Measurements from ENCODE around the gene RNF213. TPM values are rescaled to one million over a fixed set of nuclear protein-coding genes. Genes with fewer than 3 reads are reported as not detected.

Gene RNF213
- total RNA-seq, 1 donor from 2014 or later = 110 TPM

- DNase-seq (ENCODE audit: low spot score) = no peak
Measured at GRCh38 chr17:80214012-80214877, 46.4 kb upstream of the RNF213 start.

GRCh38 chr17:80214878-80215210 lies 45.8 kb upstream of the RNF213 start:
- H3K4me1 Mint-ChIP-seq (ENCODE audit: unreplicated experiment) = peaks cover 13% of the 10 kb centered on the region
- H3K27me3 Mint-ChIP-seq (ENCODE audit: unreplicated experiment) = peaks cover 6% of the 10 kb centered on the region
- H3K9me3 Mint-ChIP-seq (ENCODE audit: unreplicated experiment) = no peaks in the 10 kb centered on the region
- no peak overlapping the region for H3K27ac Mint-ChIP-seq (ENCODE audit: unreplicated experiment)
- no peak overlapping the region for H3K4me3 Mint-ChIP-seq (ENCODE audit: unreplicated experiment)
- no peak for TF ChIP-seq CTCF (IDR thresholded peaks at IDR 0.05; ENCODE audit: unreplicated experiment)
- DNase-seq (ENCODE audit: low spot score) = no peak
- peaks cover 36% of the 10 kb centered on the region for H3K36me3 Mint-ChIP-seq (ENCODE audit: low read depth, unreplicated experiment)

More at GRCh38 chr17:80214012-80214877, 46.4 kb upstream of the RNF213 start:
- Mint-ChIP-seq H3K36me3 (ENCODE audit: low read depth, unreplicated experiment) (peaks cover 39% of the 10 kb centered on the region), H3K27ac (ENCODE audit: unreplicated experiment) (no peak overlapping the region), H3K27me3 (ENCODE audit: unreplicated experiment) (peaks cover 6% of the 10 kb centered on the region), H3K9me3 (ENCODE audit: unreplicated experiment) (no peaks in the 10 kb centered on the region), H3K4me1 (ENCODE audit: unreplicated experiment) (peaks cover 11% of the 10 kb centered on the region), H3K4me3 (ENCODE audit: unreplicated experiment) (no peak overlapping the region)
- no peak for TF ChIP-seq CTCF (IDR thresholded peaks at IDR 0.05; ENCODE audit: unreplicated experiment)

GRCh38 chr17:80216473-80217456 lies 43.9 kb upstream of the RNF213 start:
- Mint-ChIP-seq H3K9me3 (ENCODE audit: unreplicated experiment) (no peaks in the 10 kb centered on the region), H3K4me1 (ENCODE audit: unreplicated experiment) (peaks cover 15% of the 10 kb centered on the region), H3K27ac (ENCODE audit: unreplicated experiment) (no peak overlapping the region), H3K36me3 (ENCODE audit: low read depth, unreplicated experiment) (peaks cover 26% of the 10 kb centered on the region), H3K27me3 (ENCODE audit: unreplicated experiment) (peaks cover 4% of the 10 kb centered on the region), H3K4me3 (ENCODE audit: unreplicated experiment) (no peak overlapping the region)
- TF ChIP-seq CTCF (IDR thresholded peaks at IDR 0.05; ENCODE audit: unreplicated experiment) = no peak
- DNase-seq (ENCODE audit: low spot score) = no peak

- Mint-ChIP-seq H3K36me3 (ENCODE audit: low read depth, unreplicated experiment) (peaks cover 17% of the 10 kb centered on the region), H3K27me3 (ENCODE audit: unreplicated experiment) (peaks cover 5% of the 10 kb centered on the region), H3K4me1 (ENCODE audit: unreplicated experiment) (peaks cover 15% of the 10 kb centered on the region), H3K9me3 (ENCODE audit: unreplicated experiment) (no peaks in the 10 kb centered on the region), H3K27ac (ENCODE audit: unreplicated experiment) (peak overlapping the region; percentile 37), H3K4me3 (ENCODE audit: unreplicated experiment) (peak overlapping the region; percentile 80)
- TF ChIP-seq CTCF (IDR thresholded peaks at IDR 0.05; ENCODE audit: unreplicated experiment) = no peak
- DNase-seq (ENCODE audit: low spot score) = no peak
Measured at GRCh38 chr17:80217703-80218362, 42.8 kb upstream of the RNF213 start.
